Left hindlimb (tissue), 1 donor: ENCODE measurements around the gene ARFGAP1.
A peak's percentile ranks its signal among the peaks of the same experiment; 100 is the strongest.
"Not testable (repeated sequence)": the region's sequence is repeated elsewhere in the genome, so short reads cannot be mapped to it uniquely, and the experiment has no call there.

Experiments
- DNase-seq: peaks from one replicate; pipeline ENCODE4 v3.0.0-alpha.2; 2018

Gene ARFGAP1

GRCh38 chr20:63322933-63323273 is 50.3 kb downstream of the ARFGAP1 start:
- DNase-seq = peak; percentile 23

- DNase-seq = peak; percentile 48
Measured at GRCh38 chr20:63323357-63323981, 50.9 kb downstream of the ARFGAP1 start.

- DNase-seq = peak; percentile 24
Measured at GRCh38 chr20:63325021-63325471, 52.4 kb downstream of the ARFGAP1 start.

- no peak for DNase-seq
Measured at GRCh38 chr20:63325554-63326313, 53.1 kb downstream of the ARFGAP1 start.

GRCh38 chr20:63326314-63327230 is 54.0 kb downstream of the ARFGAP1 start:
- DNase-seq = no peak

- no peak for DNase-seq
Measured at GRCh38 chr20:63327231-63327745, 54.7 kb downstream of the ARFGAP1 start.

GRCh38 chr20:63328026-63328700 is 55.5 kb downstream of the ARFGAP1 start:
- no peak for DNase-seq

GRCh38 chr20:63328718-63329275 is 56.2 kb downstream of the ARFGAP1 start:
- no peak for DNase-seq

- DNase-seq = no peak
Measured at GRCh38 chr20:63329331-63330083, 56.9 kb downstream of the ARFGAP1 start.

GRCh38 chr20:63330084-63330760 is 57.6 kb downstream of the ARFGAP1 start:
- DNase-seq = no peak

GRCh38 chr20:63330940-63331339 is 58.3 kb downstream of the ARFGAP1 start:
- no peak for DNase-seq

- DNase-seq = no peak
Measured at GRCh38 chr20:63331741-63332400, 59.3 kb downstream of the ARFGAP1 start.

- no peak for DNase-seq
Measured at GRCh38 chr20:63332488-63333240, 60.1 kb downstream of the ARFGAP1 start.

- DNase-seq = no peak
Measured at GRCh38 chr20:63333241-63333836, 60.7 kb downstream of the ARFGAP1 start.

- no peak for DNase-seq
Measured at GRCh38 chr20:63334356-63334755, 61.7 kb downstream of the ARFGAP1 start.

GRCh38 chr20:63335060-63335459 is 62.4 kb downstream of the ARFGAP1 start:
- not testable (repeated sequence) for DNase-seq

GRCh38 chr20:63335711-63336110 is 63.1 kb downstream of the ARFGAP1 start:
- DNase-seq = no peak

- no peak for DNase-seq
Measured at GRCh38 chr20:63336232-63336752, 63.7 kb downstream of the ARFGAP1 start.
